ENCODE measurements around the gene TREH. TPM values are rescaled to one million over a fixed set of nuclear protein-coding genes. Genes with fewer than 3 reads are reported as not detected.

TREH gene
- total and polyA plus RNA-seq, 2 of the 8 experiments (the other 6 are each of a cell fraction or from before 2014, with no cell fraction given) = 0.03 TPM; not detected in 1

DNA sequence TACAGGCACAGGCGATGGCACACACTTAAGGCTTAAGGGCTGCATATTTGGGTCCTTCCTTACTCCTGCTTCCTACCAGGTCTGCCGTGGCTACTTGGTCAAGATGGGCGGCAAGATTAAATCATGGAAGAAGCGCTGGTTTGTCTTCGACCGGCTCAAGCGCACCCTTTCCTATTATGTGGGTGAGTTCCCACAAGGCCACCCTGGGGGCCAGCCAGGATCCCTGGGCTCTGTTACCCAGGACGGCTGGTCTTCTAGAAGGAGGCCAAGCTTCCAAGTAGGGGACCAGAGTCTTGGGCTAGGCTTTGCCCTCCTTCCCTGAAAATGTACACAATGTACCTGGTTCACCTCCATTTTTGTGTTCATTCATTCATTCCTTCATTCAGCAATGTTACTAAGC lies 29.1 kb downstream of the TREH start:
- H3K36me3 ChIP-seq (ENCODE audit: control insufficient read depth in 2 of 4, insufficient read depth in 4 of 4, low read length in 3 of 4) = peaks cover 23 to 68% (median 43%) of the 10 kb centered on the region in 4 experiments; a peak in 7 of 8 replicates

More for the DNA sequence above, 29.1 kb downstream of the TREH start:
- TF ChIP-seq PHF8 (conservative IDR thresholded peaks at IDR 0.05; ENCODE audit: low read depth, low read length) (no peak), JUND (IDR thresholded peaks at IDR 0.05; ENCODE audit: low read length) (no peak), CHD2 (IDR thresholded peaks at IDR 0.05; ENCODE audit: low read length) (no peak), EGR1 (IDR thresholded peaks at IDR 0.05; ENCODE audit: borderline replicate concordance, low read depth, low read length) (no peak), SUZ12 (IDR thresholded peaks at IDR 0.05; ENCODE audit: low read length) (no peak), GABPA (IDR thresholded peaks at IDR 0.05; ENCODE audit: borderline replicate concordance, insufficient read depth, low read length) (no peak), CEBPB (IDR thresholded peaks at IDR 0.05; ENCODE audit: low read depth, low read length) (no peak), TBP (IDR thresholded peaks at IDR 0.05; ENCODE audit: low read depth, low read length) (no peak), EZH2 (IDR thresholded peaks at IDR 0.05; ENCODE audit: low read depth, low read length, severe bottlenecking) (no peak), POLR2A (IDR thresholded peaks at IDR 0.05; ENCODE audit: control extremely low read depth in 1 of 2, low read depth in 2 of 2, low read length in 2 of 2) (no peak), CREB1 (IDR thresholded peaks at IDR 0.05) (no peak)
- TF ChIP-seq, protein P1, sequence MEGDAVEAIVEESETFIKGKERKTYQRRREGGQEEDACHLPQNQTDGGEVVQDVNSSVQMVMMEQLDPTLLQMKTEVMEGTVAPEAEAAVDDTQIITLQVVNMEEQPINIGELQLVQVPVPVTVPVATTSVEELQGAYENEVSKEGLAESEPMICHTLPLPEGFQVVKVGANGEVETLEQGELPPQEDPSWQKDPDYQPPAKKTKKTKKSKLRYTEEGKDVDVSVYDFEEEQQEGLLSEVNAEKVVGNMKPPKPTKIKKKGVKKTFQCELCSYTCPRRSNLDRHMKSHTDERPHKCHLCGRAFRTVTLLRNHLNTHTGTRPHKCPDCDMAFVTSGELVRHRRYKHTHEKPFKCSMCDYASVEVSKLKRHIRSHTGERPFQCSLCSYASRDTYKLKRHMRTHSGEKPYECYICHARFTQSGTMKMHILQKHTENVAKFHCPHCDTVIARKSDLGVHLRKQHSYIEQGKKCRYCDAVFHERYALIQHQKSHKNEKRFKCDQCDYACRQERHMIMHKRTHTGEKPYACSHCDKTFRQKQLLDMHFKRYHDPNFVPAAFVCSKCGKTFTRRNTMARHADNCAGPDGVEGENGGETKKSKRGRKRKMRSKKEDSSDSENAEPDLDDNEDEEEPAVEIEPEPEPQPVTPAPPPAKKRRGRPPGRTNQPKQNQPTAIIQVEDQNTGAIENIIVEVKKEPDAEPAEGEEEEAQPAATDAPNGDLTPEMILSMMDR (IDR thresholded peaks at IDR 0.05; ENCODE audit: control extremely low read depth in 1 of 3, insufficient read depth in 1 of 3, low read depth in 1 of 3, low read length in 3 of 3) = no peak
- Histone ChIP-seq H3K4ac (replicated peaks; ENCODE audit: insufficient read length, low read depth, low read length) (no peak overlapping the region), H2AK5ac (ENCODE audit: low read depth, low read length) (no peak overlapping the region), H3K9me3 (ENCODE audit: insufficient read depth in 2 of 2, low read depth in 1 of 2, low read length in 1 of 2) (no peaks in the 10 kb centered on the region), H3K9ac (replicated peaks in 1 of 4; ENCODE audit: extremely low read depth in 1 of 4, low read depth in 3 of 4, low read length in 3 of 4) (no peak overlapping the region), H4K8ac (ENCODE audit: extremely low read depth, insufficient read depth, low read length) (no peak overlapping the region), H2BK120ac (replicated peaks; ENCODE audit: low read depth, low read length) (no peak overlapping the region), H2AFZ (ENCODE audit: low read length) (no peak overlapping the region), H3K4me2 (ENCODE audit: insufficient read depth in 1 of 2, low read depth in 2 of 2, low read length in 2 of 2) (no peak overlapping the region), H2BK12ac (ENCODE audit: low read depth, low read length) (no peak overlapping the region), H4K5ac (ENCODE audit: insufficient read length, low read depth, low read length) (no peak overlapping the region), H3K4me3 (ENCODE audit: extremely low read depth in 1 of 4, insufficient read depth in 2 of 4, low read depth in 3 of 4, low read length in 4 of 4) (no peak overlapping the region), H4K20me1 (replicated peaks in 1 of 2; ENCODE audit: control insufficient read depth in 1 of 2, insufficient read depth in 2 of 2, low read length in 2 of 2) (peaks cover 0 to 7% of the 10 kb centered on the region in 2 experiments), H3K56ac (replicated peaks; ENCODE audit: insufficient read length, low read depth, low read length) (no peak overlapping the region), H3K14ac (ENCODE audit: insufficient read length) (no peak overlapping the region), H3K18ac (ENCODE audit: extremely low read depth, low read length) (no peak overlapping the region), H3K4me1 (replicated peaks in 1 of 4; ENCODE audit: control insufficient read depth in 3 of 4, insufficient read depth in 4 of 4, low read length in 3 of 4) (no peaks in the 10 kb centered on the region), H3K27ac (ENCODE audit: low read depth, low read length) (no peak overlapping the region), H3K23me2 (ENCODE audit: low read depth, low read length) (no peaks in the 10 kb centered on the region), H3K79me1 (ENCODE audit: low read depth, low read length) (no peaks in the 10 kb centered on the region; the same call in 1 of the 2 replicates), H3K23ac (ENCODE audit: insufficient read length) (no peak overlapping the region), H4K91ac (replicated peaks; ENCODE audit: insufficient read length, low read length) (no peak overlapping the region), H3K79me2 (ENCODE audit: control insufficient read depth in 1 of 2, insufficient read depth in 2 of 2, low read length in 2 of 2) (no peaks in the 10 kb centered on the region), H2BK5ac (ENCODE audit: low read depth, low read length) (no peak overlapping the region), H2BK20ac (ENCODE audit: low read length) (no peak overlapping the region), H2BK15ac (ENCODE audit: low read length) (no peak overlapping the region), H3K27me3 (replicated peaks in 1 of 4; ENCODE audit: control insufficient read depth in 3 of 4, extremely low read depth in 1 of 4, insufficient read depth in 3 of 4, low read length in 3 of 4) (no peaks in the 10 kb centered on the region)
- FAIRE-seq (no peak), DNase-seq (ENCODE audit: low read depth in 1 of 2, low spot score in 2 of 2) (no peak)
- WGBS, 2 experiments (ENCODE audit: extremely low coverage in 1 of 2, insufficient coverage in 1 of 2, insufficient read length in 1 of 2, insufficient replicate concordance in 2 of 2, low coverage in 1 of 2, low lambda C conversion rate in 2 of 2, missing lambda C conversion rate in 1 of 2) = 96% methylated on average over 8 of the region's 8 CpGs; no CpG with 5 or more reads in 1 of the 2 experiments
- POLR2A ChIA-PET (ENCODE audit: partially characterized antibody) = interaction anchor here (1.2 to 16.1 kb wide), 2 partner anchors 10 to 29 kb away, joined by 3 to 271 read pairs; no protein-coding TSS in a partner anchor
- CTCF ChIA-PET (ENCODE audit: partially characterized antibody) = interaction anchor here (0.6 to 2.5 kb wide), 5 partner anchors 10 to 139 kb away, joined by 3 to 9 read pairs (median 4); no protein-coding TSS in a partner anchor
